A172 (cell line): Measurements from ENCODE around the gene NLRP1. TPM values are rescaled to one million over a fixed set of nuclear protein-coding genes. Genes with fewer than 3 reads are reported as not detected.

Experiments used
- DNase-seq: peaks from one replicate; pipeline ENCODE4 v3.0.0-alpha.2; 2015; ENCODE audit warnings: low spot score
- total RNA-seq: library from RNA; depleted of rRNA; stranded (reverse); fragments of >200 nt; shearing (Covaris generic); gene quantifications from 2 replicates; pipeline ENCODE4 v1.2.3, GENCODE V29; 2014; rRNA removed

The NLRP1 gene
- total RNA-seq = 40.7 and 45.2 TPM in 2 replicates

GRCh38 chr17:5584383-5585286 lies at the start of gene NLRP1:
Gene NLRP1, minus strand, starts transcription at chr17:5584509. Its CDS starts 552 bp downstream, at chr17:5583957.
- peak; percentile 95 for DNase-seq

- DNase-seq = no peak
Measured at GRCh38 chr17:5631958-5632590, 47.8 kb upstream of the NLRP1 start.

GRCh38 chr17:5630434-5630833 lies 46.1 kb upstream of the NLRP1 start:
- DNase-seq = peak; percentile 4

GRCh38 chr17:5629128-5629527 lies 44.8 kb upstream of the NLRP1 start:
- no peak for DNase-seq

- DNase-seq = no peak
Measured at GRCh38 chr17:5628262-5628661, 44.0 kb upstream of the NLRP1 start.

- no peak for DNase-seq
Measured at GRCh38 chr17:5624211-5624610, 39.9 kb upstream of the NLRP1 start.

GRCh38 chr17:5621729-5622128 lies 37.4 kb upstream of the NLRP1 start:
- no peak for DNase-seq

- DNase-seq = no peak
Measured at GRCh38 chr17:5621026-5621425, 36.7 kb upstream of the NLRP1 start.

- peak; percentile 63 for DNase-seq
Measured at GRCh38 chr17:5619088-5619740, 34.9 kb upstream of the NLRP1 start.

GRCh38 chr17:5618476-5618875 lies 34.2 kb upstream of the NLRP1 start:
- DNase-seq = no peak

GRCh38 chr17:5615476-5615875 lies 31.2 kb upstream of the NLRP1 start:
- no peak for DNase-seq

- DNase-seq = no peak
Measured at GRCh38 chr17:5610956-5611355, 26.6 kb upstream of the NLRP1 start.

- DNase-seq = no peak
Measured at GRCh38 chr17:5608399-5609112, 24.2 kb upstream of the NLRP1 start.

GRCh38 chr17:5607946-5608345 lies 23.6 kb upstream of the NLRP1 start:
- DNase-seq = no peak

- no peak for DNase-seq
Measured at GRCh38 chr17:5605452-5605851, 21.1 kb upstream of the NLRP1 start.

GRCh38 chr17:5600041-5600440 lies 15.7 kb upstream of the NLRP1 start:
- DNase-seq = no peak

- no peak for DNase-seq
Measured at GRCh38 chr17:5598457-5598856, 14.1 kb upstream of the NLRP1 start.

GRCh38 chr17:5596421-5596820 lies 12.1 kb upstream of the NLRP1 start:
- no peak for DNase-seq

GRCh38 chr17:5595831-5596230 lies 11.5 kb upstream of the NLRP1 start:
- DNase-seq = no peak

GRCh38 chr17:5592382-5592781 lies 8.1 kb upstream of the NLRP1 start:
- peak; percentile 55 for DNase-seq

GRCh38 chr17:5591966-5592365 lies 7.7 kb upstream of the NLRP1 start:
- DNase-seq = no peak

GRCh38 chr17:5588584-5588983 lies 4.3 kb upstream of the NLRP1 start:
- DNase-seq = no peak
